WTC11 (cell line): ENCODE measurements around the gene ZSCAN4.

Experiments
- CBFB ChIP-seq: sonication (generic); formaldehyde crosslinking; IDR thresholded peaks from 2 replicates; pipeline ENCODE4 v1.8.1; 2022; ENCODE audit warnings: mild to moderate bottlenecking, low read depth, missing genetic modification reagents
- ETV6 ChIP-seq: sonication (generic); formaldehyde crosslinking; IDR thresholded peaks from 2 replicates; pipeline ENCODE4 v1.8.1; 2022; ENCODE audit warnings: mild to moderate bottlenecking, missing genetic modification reagents
- FOXK1 ChIP-seq: sonication (generic); formaldehyde crosslinking; IDR thresholded peaks from 2 replicates; pipeline ENCODE4 v1.8.0; 2022; ENCODE audit warnings: mild to moderate bottlenecking, moderate library complexity, missing genetic modification reagents
- NFYB ChIP-seq: sonication (generic); formaldehyde crosslinking; conservative IDR thresholded peaks from 2 replicates; pipeline ENCODE4 v1.8.0; 2022; ENCODE audit warnings: low read depth, missing genetic modification reagents
- SMAD4 ChIP-seq: sonication (generic); formaldehyde crosslinking; IDR thresholded peaks from 2 replicates; pipeline ENCODE4 v1.8.0; 2022; ENCODE audit warnings: mild to moderate bottlenecking, missing genetic modification reagents
- TCF7 ChIP-seq: sonication (generic); formaldehyde crosslinking; IDR thresholded peaks from 2 replicates; pipeline ENCODE4 v1.8.0; 2022; ENCODE audit warnings: mild to moderate bottlenecking, low read depth, missing genetic modification reagents, moderate library complexity
- ZNF423 ChIP-seq: fragments of 250-450 bp; sonication (Bioruptor Pico); IDR thresholded peaks from 2 replicates; pipeline ENCODE4 v2.1.2; 2022; ENCODE audit warnings: mild to moderate bottlenecking, moderate library complexity
- TF ChIP-seq, protein P1 (sequence below): sonication (generic); formaldehyde crosslinking; IDR thresholded peaks from 2 replicates; pipeline ENCODE4 v1.8.1; 2022; ENCODE audit warnings: low read depth, mild to moderate bottlenecking, moderate library complexity, missing genetic modification reagents, borderline replicate concordance
- TF ChIP-seq, protein P2 (sequence below): fragments of 200-600 bp; IDR thresholded peaks from 2 replicates; pipeline ENCODE4 v1.8.0; 2022; ENCODE audit warnings: antibody characterized with exemption

DNA sequence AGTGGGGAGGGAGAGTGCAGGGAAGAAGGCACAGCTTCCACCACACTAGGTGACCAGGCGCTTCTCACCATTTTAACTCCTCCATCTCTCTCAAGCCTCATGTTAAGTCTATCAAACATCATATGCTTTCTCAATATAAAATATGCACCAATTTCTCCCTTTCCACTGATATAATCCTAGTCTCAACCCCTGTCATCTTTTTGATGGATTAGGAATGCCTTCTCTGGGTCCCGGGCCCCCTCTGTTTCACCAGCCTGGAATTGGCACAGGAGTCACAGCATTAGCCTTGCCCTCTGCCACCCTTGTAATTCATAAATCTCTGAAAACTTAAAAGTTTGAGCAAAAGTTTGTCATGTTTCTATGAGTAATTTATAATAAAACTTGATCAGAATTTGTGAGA is at the start of gene ZSCAN4:
- TF ChIP-seq ZNF423, result no peak
- TF ChIP-seq SMAD4 (CRISPR knock-in tag), result no peak
- TF ChIP-seq TCF7, result no peak
- no peak for TF ChIP-seq FOXK1 (CRISPR knock-in tag)
- TF ChIP-seq ETV6 (CRISPR knock-in tag), result no peak
- TF ChIP-seq NFYB, result no peak
- TF ChIP-seq, protein P1, sequence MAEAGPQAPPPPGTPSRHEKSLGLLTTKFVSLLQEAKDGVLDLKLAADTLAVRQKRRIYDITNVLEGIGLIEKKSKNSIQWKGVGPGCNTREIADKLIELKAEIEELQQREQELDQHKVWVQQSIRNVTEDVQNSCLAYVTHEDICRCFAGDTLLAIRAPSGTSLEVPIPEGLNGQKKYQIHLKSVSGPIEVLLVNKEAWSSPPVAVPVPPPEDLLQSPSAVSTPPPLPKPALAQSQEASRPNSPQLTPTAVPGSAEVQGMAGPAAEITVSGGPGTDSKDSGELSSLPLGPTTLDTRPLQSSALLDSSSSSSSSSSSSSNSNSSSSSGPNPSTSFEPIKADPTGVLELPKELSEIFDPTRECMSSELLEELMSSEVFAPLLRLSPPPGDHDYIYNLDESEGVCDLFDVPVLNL (CRISPR knock-in tag), result no peak
- TF ChIP-seq, protein P2, sequence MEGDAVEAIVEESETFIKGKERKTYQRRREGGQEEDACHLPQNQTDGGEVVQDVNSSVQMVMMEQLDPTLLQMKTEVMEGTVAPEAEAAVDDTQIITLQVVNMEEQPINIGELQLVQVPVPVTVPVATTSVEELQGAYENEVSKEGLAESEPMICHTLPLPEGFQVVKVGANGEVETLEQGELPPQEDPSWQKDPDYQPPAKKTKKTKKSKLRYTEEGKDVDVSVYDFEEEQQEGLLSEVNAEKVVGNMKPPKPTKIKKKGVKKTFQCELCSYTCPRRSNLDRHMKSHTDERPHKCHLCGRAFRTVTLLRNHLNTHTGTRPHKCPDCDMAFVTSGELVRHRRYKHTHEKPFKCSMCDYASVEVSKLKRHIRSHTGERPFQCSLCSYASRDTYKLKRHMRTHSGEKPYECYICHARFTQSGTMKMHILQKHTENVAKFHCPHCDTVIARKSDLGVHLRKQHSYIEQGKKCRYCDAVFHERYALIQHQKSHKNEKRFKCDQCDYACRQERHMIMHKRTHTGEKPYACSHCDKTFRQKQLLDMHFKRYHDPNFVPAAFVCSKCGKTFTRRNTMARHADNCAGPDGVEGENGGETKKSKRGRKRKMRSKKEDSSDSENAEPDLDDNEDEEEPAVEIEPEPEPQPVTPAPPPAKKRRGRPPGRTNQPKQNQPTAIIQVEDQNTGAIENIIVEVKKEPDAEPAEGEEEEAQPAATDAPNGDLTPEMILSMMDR, result no peak
- no peak for TF ChIP-seq CBFB (CRISPR knock-in tag)
